GM18502 (cell line): ENCODE measurements around the gene MPP2.
"Not testable (repeated sequence)": the region's sequence is repeated elsewhere in the genome, so short reads cannot be mapped to it uniquely, and the experiment has no call there.

Experiments
- ATAC-seq: cut with Tn5 transposase; IDR thresholded peaks from one replicate; pipeline ENCODE4 v1.9.1; 2021; ENCODE audit warnings: mild to moderate bottlenecking; ENCODE audit not compliant: unreplicated experiment, poor library complexity

The MPP2 gene

DNA sequence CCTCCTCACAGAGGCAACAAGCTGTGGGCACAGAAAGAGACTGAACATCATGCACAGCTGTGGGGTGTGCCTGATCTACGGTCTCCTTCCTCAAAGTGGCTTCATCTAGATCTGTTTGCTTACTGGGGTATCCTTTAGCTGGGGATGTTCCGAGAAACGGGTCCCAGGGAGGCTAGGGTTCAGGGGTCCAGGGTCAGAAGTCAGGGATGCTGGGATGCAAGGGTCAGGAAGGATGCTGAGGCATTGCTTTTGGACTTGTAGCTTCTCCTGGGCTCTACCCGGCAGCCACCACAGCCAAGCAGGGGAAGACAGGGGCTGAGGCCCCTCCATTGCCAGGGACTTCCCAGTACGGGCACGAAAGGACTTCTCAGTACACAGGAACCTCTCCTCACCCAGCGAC lies 53.8 kb downstream of the MPP2 start:
- no peak for ATAC-seq

DNA sequence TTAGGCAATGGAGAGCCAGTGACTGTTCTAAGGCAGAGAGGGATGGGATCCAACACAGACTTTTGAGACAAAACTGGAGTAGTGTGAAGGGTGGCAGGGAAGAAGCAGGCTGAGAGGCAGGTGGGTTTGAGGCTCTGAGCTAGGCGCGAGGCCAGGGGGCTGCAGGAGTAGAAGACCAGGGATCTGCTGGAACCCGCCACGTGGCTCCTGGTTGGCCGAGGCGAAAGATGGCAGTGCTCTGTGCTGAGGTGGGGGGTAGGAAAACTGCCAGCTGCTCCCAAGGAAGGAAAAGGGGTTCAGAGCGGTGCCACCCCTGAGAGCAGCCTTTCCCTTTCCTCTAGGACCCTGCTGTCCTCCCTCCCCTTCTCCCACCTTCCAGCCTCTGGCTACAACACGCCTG lies 54.8 kb downstream of the MPP2 start:
- no peak for ATAC-seq

DNA sequence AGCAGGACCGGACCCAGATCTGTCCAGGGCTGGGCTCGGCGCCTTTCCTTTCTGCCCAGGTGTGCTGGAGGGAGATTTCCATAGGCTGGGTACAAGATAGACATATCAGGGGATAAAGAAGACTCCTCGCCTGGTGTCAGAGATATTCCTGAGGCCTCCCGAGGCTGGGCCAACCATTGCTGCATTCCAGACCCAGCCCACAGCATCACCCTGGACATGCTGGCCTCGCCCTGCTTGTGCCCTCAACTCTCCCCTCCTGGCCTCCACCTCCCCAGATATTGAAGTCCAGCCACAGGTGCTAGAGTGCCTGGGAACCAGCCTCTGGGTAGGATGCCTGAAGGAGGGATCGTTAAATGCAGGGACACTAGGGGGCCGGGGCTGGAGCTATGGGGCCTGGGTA lies 58.2 kb downstream of the MPP2 start:
- no peak for ATAC-seq

DNA sequence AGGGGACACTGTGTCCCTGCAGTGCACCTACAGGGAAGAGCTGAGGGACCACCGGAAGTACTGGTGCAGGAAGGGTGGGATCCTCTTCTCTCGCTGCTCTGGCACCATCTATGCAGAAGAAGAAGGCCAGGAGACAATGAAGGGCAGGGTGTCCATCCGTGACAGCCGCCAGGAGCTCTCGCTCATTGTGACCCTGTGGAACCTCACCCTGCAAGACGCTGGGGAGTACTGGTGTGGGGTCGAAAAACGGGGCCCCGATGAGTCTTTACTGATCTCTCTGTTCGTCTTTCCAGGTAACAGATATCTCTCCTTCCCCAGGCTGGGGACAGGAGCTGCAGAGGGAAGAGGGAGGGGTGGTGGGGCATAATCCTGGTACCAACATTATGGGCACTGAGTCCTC lies 58.7 kb downstream of the MPP2 start:
- ATAC-seq = no peak

DNA sequence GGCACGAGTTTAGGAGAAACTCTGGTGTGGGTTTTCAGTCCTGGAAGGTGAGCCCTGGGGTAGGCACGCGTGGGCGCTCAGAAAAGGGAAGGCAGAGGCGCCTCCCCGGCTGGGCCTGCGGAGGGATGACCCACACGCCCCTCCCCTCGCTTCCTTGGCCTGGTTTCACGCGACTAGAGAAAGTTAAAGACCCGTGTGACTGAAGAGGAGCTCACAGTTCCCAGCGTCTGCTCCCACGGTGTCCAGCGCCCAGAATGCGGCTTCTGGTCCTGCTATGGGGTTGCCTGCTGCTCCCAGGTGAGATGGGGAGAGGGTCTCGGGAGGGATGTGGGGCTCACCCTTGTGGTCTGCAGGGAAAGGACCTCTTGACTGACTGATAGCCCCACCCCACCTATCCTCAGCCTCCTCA lies 60.4 kb downstream of the MPP2 start, which contains the start of gene CD300LG:
Gene CD300LG, plus strand, starts transcription at position 214 of the 409 bp plus-strand sequence. Its CDS starts 41 bp downstream, at position 255.
- no peak for ATAC-seq

DNA sequence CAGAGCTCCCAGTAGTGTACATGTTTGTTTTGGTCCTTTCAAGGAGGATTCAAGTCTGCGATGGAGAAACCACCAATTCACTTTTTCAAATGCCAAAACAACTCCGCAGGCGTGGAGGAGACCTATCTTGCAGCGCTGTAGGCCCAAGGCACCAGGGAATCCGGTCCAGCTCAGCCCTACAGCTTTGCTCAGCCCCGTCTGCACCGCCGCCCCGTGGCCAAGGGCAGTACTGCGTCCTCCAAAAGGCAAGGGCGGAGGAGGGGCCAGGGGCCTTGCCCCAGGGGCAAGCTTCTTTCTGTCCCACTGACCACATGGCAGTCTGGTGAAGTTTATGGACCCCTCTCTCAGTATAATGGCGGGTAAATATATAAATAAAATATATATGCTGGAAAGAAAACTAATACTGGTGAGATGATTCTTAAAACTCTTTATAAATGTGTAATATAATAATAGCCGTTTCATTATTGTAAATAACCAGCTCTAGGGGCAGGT lies 61.1 kb downstream of the MPP2 start:
- peak; percentile 79 for ATAC-seq

DNA sequence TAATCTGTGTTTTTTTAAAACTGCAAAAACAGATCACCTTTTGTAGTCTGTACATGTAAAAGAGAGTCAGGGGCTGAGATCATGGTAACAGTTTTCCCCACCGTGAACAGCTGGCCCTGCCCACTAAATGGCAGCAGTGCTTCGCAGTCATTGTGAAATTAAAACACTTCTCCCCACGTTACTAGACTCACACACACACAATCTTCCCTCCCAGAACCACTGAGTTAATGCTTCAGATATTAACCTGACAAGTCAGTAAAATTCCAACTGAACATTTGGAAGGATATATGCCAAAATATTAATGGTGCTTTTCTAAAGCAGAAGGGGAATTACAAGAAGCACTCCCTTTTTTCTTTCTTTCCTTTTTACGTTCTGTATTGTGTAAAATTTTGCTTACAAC lies 61.6 kb downstream of the MPP2 start:
- no peak for ATAC-seq

DNA sequence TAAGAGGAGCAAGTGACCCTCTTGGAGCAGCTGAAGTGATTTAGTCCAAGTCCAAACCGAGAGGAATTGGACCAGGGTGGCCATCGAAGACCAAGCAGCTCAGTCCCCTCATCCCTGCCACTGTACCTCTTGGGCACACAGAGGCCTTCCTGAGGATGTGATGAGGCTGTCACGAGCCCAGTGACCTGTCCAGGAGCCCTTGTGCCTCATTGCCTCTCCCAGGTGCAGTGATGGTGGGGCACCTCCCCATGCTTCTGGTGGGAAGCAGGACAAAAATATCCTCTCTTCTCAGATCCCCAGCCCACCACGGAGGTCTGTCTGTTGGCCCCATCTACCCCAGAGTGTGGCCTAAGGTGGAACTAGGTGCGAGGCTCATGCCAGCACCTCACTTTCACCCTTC lies 63.1 kb downstream of the MPP2 start:
- ATAC-seq = no peak

DNA sequence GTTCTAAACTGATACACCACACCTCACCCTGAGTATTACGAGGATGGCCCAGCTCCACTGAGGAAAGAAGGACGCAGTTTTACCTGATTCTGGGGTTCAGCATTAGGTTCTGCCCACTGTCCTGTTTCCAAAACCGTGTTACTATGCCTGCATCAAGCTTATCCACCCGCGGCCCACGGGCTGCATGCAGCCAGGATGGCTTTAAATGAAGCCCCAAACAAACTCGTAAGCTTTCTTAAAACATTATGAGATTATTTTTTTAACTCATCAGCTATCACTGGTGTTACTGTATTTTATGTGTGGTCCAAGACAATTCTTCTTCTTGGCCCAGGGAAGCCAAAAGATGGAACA lies 64.4 kb downstream of the MPP2 start:
- ATAC-seq = no peak

DNA sequence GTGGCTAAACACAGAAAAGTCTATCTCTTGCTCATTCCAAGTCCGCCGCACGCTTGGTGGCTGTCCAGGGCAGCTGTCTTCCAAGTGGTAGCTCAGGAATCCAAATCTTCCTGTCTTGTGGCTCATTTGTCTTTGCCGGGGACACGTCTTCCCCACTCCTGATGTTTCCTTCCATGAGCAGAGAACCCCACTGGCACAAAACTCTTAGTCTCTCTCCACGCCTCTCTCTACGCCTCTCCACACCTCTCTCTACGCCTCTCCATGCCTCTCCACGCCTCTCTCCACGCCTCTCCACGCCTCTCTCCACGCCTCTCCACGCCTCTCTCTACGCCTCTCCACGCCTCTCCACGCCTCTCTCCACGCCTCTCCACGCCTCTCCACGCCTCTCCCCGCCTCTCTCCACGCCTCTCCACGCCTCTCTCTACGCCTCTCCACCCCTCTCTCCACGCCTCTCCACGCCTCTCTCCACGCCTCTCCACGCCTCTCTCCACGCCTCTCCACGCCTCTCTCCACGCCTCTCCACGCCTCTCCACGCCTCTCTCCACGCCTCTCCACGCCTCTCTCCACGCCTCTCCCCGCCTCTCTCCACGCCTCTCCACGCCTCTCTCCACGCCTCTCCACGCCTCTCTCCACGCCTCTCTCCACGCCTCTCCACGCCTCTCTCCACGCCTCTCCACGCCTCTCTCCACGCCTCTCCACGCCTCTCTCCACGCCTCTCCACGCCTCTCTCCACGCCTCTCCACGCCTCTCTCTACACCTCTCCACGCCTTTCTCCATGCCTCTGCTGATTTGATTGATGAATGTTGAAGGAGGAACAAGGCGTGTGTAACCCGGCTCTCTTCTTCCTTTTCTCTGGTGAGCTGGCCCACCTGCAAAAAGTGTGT lies 65.0 kb downstream of the MPP2 start:
- not testable (repeated sequence) for ATAC-seq

DNA sequence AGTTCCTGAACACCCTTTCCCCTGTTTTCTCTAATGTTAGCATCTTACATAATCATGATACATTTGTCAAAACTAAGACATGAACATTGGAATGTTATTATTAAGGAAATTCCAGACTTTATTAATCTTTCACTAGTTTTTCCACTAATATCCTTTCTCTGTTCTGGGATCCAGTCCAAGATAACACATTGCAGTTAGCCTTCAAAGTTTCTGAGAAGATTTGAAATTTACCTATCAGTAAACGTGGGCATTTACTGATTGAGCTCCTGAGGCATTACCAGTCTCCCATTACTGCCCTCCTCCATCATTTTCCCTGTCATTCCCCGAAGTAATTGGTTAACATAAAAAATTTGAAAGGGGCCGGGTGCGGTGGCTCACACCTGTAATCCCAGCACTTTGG lies 66.1 kb downstream of the MPP2 start:
- no peak for ATAC-seq

DNA sequence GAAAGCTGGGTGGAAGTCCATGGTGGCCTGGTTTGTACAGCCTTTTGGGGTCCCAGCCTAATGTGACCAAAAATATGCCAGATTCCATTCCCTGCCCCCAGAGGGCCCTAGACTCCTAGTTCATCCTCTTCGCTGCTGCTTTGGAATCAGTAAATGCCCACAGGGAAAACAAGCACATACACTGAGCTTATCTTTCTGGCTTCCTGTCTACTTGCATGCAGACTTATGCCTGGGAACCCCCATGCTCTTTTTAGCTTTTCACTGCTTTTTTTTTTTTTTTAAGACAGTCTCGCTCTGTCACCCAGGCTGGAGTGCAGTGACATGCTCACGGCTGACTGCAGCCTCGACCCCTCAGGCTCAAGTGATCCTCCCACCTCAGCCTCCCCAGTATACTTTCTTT lies 66.5 kb downstream of the MPP2 start:
- ATAC-seq = no peak

DNA sequence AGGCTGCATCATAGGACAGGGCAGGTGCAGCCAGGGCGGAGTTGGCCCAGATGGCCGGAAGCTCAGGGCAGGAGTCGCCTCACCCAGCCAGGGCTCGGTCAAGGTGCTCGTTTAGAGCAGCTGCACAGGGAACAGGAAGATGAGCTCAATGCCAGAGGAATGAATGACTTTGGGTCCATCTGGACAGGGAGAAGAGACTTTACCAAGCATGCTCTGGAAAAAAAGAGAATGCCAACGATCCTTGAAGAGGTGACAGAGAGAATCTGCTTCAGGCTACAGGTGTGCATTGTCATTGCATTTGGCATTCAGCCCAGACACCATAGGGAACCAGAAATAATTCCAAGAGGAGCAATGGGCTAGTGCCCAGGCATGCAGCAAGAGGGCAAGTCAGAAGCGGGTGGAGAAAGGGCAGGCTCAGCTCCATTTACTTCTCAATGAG lies 67.6 kb downstream of the MPP2 start:
- ATAC-seq = no peak

DNA sequence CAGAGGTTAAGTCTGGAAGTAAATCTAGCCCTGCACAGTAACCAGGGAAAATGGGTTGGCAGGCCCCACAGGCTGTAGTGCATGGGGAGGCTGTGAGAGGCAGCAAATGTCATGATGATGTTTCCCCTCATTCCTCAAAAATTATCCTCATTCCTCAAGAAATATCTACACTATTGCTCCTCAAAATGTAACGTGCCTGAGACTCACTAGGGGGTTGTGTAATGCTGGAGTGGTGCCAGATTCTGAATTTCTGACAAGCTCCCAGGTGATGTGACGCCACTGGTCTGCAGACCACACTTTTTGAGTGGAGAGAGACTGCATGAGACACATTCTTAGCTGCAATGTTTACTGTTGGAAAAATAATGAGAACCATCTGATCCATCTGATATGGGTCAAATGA lies 73.2 kb downstream of the MPP2 start:
- ATAC-seq = no peak

DNA sequence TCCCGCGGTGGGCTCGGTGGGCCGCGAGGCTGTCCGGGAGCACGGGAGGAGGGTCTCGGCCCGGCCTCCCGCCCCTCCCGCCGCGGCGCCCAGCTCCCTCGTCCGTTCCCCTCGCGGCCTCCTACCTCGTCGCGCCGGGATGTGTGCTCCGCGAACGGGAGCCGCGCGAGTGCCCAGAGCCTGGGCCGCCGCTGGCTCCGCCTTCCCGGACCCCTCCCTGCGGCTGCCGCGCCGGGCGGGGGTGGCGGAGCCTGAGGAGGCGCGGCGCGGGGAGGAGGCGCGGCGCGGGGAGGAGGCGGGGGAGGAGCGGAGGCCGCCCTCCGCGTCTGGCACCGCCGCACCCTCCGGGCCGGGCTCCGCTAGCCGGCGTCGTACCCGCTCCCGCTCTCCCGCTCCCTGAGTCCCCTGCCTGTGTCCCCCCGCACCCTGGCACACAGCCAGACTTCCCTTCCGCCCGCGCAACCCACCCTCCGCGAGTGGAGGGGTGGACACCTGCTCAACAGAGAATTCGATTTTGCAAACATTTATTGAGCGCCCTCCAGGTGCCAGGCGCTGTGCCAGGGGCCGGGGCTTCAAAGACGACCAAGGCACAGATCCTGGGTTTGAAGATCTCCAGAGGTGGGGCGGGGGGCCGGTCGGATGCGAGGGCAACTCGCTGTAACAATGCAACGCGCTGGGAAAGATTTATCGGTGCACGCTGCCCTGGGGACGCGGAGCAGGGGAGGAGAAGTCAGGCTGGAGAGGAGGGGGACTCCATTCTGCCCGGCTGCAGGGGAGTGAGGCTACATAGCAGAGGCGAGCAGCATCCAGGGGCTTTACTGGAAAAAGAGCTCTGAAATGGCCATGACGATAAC lies 74.1 kb downstream of the MPP2 start, which contains the start of gene MPP3:
Gene MPP3, minus strand, starts transcription at position 171 of the 854 bp plus-strand sequence. CDS start 1,240 bp downstream, outside the sequence.
- ATAC-seq = no peak

DNA sequence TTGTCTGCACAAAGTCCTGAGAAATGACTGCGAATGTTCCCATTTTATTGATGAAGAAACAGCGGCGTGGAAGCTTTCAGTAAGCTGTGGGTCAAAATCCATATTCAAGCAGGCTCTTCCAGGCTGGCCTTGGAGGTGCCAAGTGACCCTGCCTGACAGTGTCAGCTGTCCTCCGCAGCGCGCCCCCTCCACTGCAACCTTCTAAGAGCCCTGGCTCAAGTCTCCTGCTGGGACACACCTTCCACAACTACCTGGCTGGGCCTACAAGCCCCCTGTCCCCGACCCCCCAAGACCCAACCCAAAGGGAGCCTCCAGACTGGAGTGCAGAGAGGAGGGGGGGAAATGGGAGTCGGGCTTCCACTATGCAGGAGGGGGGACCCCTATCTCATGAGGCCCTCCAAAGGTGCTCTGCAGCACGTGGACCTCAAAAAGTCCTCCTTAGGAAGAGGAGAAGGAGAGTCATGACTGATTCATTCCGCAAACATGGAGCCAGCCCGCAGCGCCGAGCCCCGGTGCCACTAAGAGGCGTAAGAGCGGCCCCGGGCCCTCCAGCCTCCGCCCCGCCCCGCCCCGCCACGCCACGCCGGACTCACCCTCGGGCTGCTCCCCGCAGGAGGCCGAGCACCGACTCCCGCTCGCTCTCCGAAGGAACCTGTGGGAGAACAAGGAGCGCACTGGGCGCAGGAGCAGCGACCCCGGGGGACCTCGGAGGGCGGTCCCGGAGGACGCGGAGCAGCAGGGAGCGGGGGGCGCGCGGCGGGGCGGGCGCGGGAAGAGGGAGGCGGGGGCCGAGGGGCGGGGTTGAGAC lies 75.0 kb downstream of the MPP2 start:
- ATAC-seq = no peak

DNA sequence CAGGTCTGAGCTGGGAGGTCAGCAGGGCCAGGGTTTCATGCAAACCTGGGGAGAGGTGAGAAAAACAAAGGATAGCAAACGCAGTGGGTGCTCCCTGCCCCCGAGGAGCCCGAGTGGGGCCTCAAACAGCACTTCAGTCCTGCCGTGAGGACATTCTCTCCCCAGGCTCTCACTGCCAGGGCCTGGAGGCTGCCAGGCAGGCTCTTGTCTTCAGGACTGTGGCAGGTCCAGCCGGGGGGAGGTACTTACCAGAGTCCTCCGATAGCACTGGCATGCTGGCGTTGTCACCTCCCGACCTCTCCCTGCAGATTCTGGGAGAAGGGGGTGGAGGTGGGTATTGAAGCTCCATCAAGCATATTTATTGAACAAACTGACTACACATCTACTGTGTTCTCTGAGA lies 75.7 kb downstream of the MPP2 start:
- ATAC-seq = no peak

DNA sequence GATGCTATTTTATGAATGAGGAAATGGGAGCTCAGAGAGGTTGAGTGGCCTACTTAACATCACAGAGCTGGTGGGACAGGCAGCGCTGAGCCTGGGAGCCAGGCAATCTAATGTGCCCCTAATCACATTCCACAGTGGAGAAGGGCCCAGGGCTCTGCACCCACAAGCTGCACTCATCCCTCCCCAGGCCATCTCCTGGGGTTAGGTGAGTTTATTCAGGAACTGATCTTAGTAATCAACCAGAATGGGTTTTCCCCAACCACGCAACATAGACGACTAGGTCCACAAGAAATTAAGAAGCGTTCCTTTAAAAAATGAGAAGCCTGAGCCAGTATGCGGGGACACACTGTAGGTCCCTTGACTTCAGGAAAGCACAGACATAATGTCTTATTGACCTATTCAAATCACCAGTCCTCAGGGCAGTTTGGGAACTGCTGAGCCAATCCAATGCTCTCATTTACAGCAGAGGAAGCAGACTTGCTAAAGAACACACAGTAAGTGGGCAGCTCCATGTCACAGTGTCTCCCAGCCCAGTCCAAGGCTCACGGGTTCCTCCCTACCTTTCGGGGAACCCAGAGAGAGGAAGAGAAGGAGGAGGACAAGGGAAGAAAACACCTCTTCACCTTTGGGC lies 76.7 kb downstream of the MPP2 start:
- ATAC-seq = no peak

DNA sequence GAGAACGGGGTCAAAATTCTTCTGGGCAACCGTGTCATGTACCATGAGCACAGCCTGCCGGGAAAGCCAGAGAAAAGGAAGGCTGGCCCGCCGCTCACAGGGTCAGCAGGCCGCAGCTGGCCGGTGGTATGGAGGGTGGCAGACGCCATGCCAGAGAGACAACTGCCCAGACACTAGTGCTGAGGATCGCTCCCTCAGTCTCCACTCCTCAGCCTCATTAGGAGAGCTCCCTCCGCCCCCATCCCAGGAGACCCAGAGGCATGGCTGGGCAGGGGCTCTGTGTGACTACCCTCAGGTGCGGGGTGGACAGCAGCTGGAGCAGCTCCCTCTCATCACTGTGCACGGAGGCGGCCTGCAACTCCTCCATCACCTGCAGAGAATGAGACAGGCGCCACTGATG lies 77.6 kb downstream of the MPP2 start:
- no peak for ATAC-seq

DNA sequence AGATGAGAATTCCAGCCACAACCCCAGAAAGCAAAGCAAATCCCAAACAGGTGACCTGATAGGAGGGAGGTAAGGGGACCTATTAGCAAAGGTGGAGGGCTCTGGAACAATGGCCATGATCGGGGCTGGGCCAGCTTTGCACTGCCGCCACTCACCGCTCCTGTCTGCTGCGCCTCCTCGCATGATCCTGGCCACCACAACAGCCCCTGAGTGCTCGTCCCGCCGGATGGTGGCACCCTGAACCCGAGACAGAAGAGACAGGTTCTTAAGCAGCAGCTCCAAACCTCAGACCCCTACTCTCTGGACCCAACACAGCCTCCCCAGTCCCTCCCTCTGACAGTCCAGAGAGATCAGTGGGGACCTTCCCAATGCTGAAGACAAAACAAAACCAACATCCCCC lies 79.7 kb downstream of the MPP2 start:
- no peak for ATAC-seq
